ENCODE data around the gene VSIG1. TPM values are rescaled to one million over a fixed set of nuclear protein-coding genes. Genes with fewer than 3 reads are reported as not detected.
A peak's percentile ranks its signal among the peaks of the same experiment; 100 is the strongest.

Gene VSIG1
- total and polyA plus RNA-seq, 2 experiments from 2014 or later, result 5.2 to 12.8 TPM

DNA sequence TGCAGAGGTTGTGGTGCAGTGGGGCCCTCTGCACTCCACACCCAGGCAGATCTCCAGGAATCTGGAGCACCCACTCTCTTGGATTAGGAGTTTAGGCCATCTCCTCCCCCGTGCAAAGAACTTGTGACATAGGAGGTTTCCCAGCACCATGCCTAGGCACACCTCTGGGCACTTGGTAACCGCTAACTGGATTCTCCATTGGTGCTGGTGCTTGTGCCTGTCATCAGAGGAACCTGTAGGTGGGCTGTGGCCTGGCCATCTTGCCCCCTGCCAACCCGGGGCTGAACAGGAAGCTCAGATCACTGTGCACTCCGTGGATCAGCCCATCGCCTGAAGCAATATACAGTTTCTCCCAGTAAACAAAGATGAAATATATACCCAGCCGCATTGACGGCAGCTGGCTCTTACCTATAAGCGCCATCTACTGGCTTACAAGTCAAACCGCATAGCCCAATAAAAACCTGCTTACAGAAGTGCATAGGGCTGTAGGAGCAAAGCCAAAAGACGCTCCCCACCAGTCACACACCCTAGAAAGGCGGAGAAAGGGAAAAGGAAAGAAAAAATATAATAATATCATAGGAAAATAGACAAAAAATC is 43.5 kb upstream of the VSIG1 start:
- Histone ChIP-seq H3K27me3 (no peaks in the 10 kb centered on the region), H3K9me2 (replicated peaks; ENCODE audit: insufficient read depth) (no peaks in the 10 kb centered on the region), H3K27ac (no peak overlapping the region), H3K36me3 (replicated peaks; ENCODE audit: insufficient read depth, low read depth) (no peaks in the 10 kb centered on the region), H3K4me3 (no peak overlapping the region), H4K20me1 (ENCODE audit: insufficient read depth, poor library complexity, severe bottlenecking) (no peaks in the 10 kb centered on the region), H3K4me2 (no peak overlapping the region), H2AFZ (no peak overlapping the region), H3K9me3 (ENCODE audit: low read depth) (no peaks in the 10 kb centered on the region), H3K79me2 (no peaks in the 10 kb centered on the region), H3K4me1 (ENCODE audit: insufficient read depth) (no peaks in the 10 kb centered on the region)
- WGBS (ENCODE audit: low lambda C conversion rate, missing lambda C conversion rate), result 51% methylated on average over 11 of the region's 11 CpGs
- DNase-seq (ENCODE audit: low spot score), result peak; percentile 51
- TF ChIP-seq EZH2phosphoT487 (IDR thresholded peaks at IDR 0.05; ENCODE audit: low read depth, severe bottlenecking, unreplicated experiment), result no peak
- TF ChIP-seq EZH2 (IDR thresholded peaks at IDR 0.05; ENCODE audit: borderline replicate concordance), result no peak
- TF ChIP-seq, protein P1, sequence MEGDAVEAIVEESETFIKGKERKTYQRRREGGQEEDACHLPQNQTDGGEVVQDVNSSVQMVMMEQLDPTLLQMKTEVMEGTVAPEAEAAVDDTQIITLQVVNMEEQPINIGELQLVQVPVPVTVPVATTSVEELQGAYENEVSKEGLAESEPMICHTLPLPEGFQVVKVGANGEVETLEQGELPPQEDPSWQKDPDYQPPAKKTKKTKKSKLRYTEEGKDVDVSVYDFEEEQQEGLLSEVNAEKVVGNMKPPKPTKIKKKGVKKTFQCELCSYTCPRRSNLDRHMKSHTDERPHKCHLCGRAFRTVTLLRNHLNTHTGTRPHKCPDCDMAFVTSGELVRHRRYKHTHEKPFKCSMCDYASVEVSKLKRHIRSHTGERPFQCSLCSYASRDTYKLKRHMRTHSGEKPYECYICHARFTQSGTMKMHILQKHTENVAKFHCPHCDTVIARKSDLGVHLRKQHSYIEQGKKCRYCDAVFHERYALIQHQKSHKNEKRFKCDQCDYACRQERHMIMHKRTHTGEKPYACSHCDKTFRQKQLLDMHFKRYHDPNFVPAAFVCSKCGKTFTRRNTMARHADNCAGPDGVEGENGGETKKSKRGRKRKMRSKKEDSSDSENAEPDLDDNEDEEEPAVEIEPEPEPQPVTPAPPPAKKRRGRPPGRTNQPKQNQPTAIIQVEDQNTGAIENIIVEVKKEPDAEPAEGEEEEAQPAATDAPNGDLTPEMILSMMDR (IDR thresholded peaks at IDR 0.05; ENCODE audit: poor library complexity), result peak; percentile 44

DNA sequence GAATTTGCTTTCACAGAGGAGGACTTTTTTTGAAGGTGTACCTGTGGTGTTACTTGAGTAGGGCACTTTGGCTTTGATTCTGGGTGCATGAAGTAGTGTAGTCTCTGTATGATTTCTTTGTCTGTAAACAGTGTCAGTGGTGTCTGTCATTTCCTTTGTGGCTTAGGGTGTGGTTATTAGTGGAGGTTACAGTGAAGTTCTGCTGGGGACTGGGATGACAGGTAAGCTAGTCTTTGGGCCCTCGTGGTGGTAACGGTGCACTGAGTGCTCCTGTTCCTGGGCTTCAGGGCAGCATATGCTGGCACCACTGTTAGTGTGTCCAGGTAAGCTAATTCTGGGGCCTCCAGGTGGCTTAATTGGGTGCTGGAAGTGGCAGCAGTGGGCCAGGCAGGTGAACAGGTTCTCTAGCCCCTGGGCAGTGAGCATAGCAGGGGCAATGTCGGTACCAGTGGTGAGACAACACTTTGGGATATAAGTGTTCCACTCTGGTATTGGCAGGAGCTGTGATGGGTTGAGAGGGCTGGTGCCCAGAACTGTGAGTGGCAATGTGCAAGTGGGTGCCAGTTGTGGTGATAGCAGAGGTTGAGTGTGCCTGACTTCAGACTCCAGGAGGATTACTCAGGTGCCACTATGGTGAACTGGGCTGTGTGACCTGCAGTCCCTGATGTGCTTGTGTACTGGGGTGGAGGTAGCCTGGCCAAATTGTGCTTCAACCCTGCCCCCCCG is 26.0 kb upstream of the VSIG1 start:
- H3K9me3 ChIP-seq (ENCODE audit: low read depth), result no peaks in the 10 kb centered on the region
- H3K4me1 ChIP-seq (ENCODE audit: insufficient read depth), result no peaks in the 10 kb centered on the region
- no peaks in the 10 kb centered on the region for H3K79me2 ChIP-seq
- no peaks in the 10 kb centered on the region for H4K20me1 ChIP-seq (ENCODE audit: insufficient read depth, poor library complexity, severe bottlenecking)
- no peak overlapping the region for H3K27ac ChIP-seq
- H2AFZ ChIP-seq, result no peak overlapping the region
- no peak overlapping the region for H3K4me3 ChIP-seq
- TF ChIP-seq, protein P1 (IDR thresholded peaks at IDR 0.05; ENCODE audit: poor library complexity), result no peak
- TF ChIP-seq EZH2phosphoT487 (IDR thresholded peaks at IDR 0.05; ENCODE audit: low read depth, severe bottlenecking, unreplicated experiment) (no peak), EZH2 (IDR thresholded peaks at IDR 0.05; ENCODE audit: borderline replicate concordance) (no peak)
- H3K27me3 ChIP-seq, result no peaks in the 10 kb centered on the region
- no peaks in the 10 kb centered on the region for H3K9me2 ChIP-seq (replicated peaks; ENCODE audit: insufficient read depth)
- WGBS (ENCODE audit: low lambda C conversion rate, missing lambda C conversion rate), result 77% methylated on average over 4 of the region's 4 CpGs
- no peaks in the 10 kb centered on the region for H3K36me3 ChIP-seq (replicated peaks; ENCODE audit: insufficient read depth, low read depth)
- H3K4me2 ChIP-seq, result no peak overlapping the region
- DNase-seq (ENCODE audit: low spot score), result no peak

DNA sequence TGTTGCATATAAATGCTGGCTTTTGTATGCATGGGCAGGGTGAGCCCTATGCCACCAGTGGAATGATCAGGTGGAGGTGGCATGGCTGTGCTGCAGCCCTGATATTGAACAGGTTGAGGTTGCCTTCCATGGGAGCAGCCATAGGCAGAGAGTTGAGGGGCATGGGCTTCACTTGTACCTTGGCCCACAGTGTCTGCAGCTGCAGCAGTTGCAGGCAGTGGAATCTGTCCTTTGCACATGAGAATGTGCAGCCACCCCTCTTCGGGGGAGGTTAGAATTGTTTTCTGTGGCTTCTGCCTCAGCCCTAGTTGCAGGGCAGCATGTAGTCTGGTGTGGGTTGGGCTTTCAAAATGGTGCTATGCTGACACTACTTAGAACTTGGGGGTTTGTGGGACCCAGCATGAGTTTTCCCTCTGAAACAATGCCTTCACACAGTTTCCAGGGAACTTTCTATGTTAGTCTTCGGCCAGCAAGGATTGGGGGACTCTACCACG is 25.4 kb upstream of the VSIG1 start:
- no peak overlapping the region for H3K4me2 ChIP-seq
- no peaks in the 10 kb centered on the region for H3K9me3 ChIP-seq (ENCODE audit: low read depth)
- no peaks in the 10 kb centered on the region for H3K9me2 ChIP-seq (replicated peaks; ENCODE audit: insufficient read depth)
- no peaks in the 10 kb centered on the region for H4K20me1 ChIP-seq (ENCODE audit: insufficient read depth, poor library complexity, severe bottlenecking)
- TF ChIP-seq EZH2phosphoT487 (IDR thresholded peaks at IDR 0.05; ENCODE audit: low read depth, severe bottlenecking, unreplicated experiment) (no peak), EZH2 (IDR thresholded peaks at IDR 0.05; ENCODE audit: borderline replicate concordance) (no peak)
- TF ChIP-seq, protein P1 (IDR thresholded peaks at IDR 0.05; ENCODE audit: poor library complexity), result no peak
- WGBS (ENCODE audit: low lambda C conversion rate, missing lambda C conversion rate), result 69% methylated on average over 3 of the region's 3 CpGs
- no peak for DNase-seq (ENCODE audit: low spot score)
- H3K27me3 ChIP-seq, result no peaks in the 10 kb centered on the region
- H3K4me1 ChIP-seq (ENCODE audit: insufficient read depth), result no peaks in the 10 kb centered on the region
- no peak overlapping the region for H3K27ac ChIP-seq
- no peaks in the 10 kb centered on the region for H3K79me2 ChIP-seq
- no peak overlapping the region for H3K4me3 ChIP-seq
- H2AFZ ChIP-seq, result no peak overlapping the region
- H3K36me3 ChIP-seq (replicated peaks; ENCODE audit: insufficient read depth, low read depth), result no peaks in the 10 kb centered on the region
